Keratinocyte (primary cell): Measurements from ENCODE around the gene EME1. TPM values are rescaled to one million over a fixed set of nuclear protein-coding genes. Genes with fewer than 3 reads are reported as not detected.
A peak's percentile ranks its signal among the peaks of the same experiment; 100 is the strongest.

Source experiments
- DNase-seq: peaks from one replicate; pipeline ENCODE4 v3.0.0-alpha.2; 2011; ENCODE audit warnings: low read depth, missing footprints, low spot score
- FAIRE-seq: peaks from 2 replicates; lab custom pipeline; 2011; peaks lifted over from hg19 to GRCh38; lab: Jason Lieb, UNC
- H2AFZ ChIP-seq: 2 replicates; pipeline ENCODE4 v1.6.0; 2012; ENCODE audit warnings: low read length, control low read depth, inconsistent platforms; ENCODE audit not compliant: control insufficient read depth
- H3K27ac ChIP-seq: 2 replicates; pipeline ENCODE4 v1.5.1; 2011; ENCODE audit warnings: low read length; ENCODE audit not compliant: control insufficient read depth, insufficient read depth
- H3K27me3 ChIP-seq: 3 replicates; pipeline ENCODE4 v1.6.0; 2011; ENCODE audit warnings: low read length; ENCODE audit not compliant: control insufficient read depth, insufficient read depth; ENCODE audit errors: extremely low read depth
- H3K36me3 ChIP-seq, 2 experiments: 2 replicates in 1 of 2; 3 replicates in 1 of 2; pipeline ENCODE4 v1.5.1; 2011; ENCODE audit warnings: low read length in 2 of 2, mild to moderate bottlenecking in 1 of 2; ENCODE audit not compliant: control insufficient read depth in 2 of 2, insufficient read depth in 2 of 2; ENCODE audit errors: extremely low read depth in 1 of 2
- H3K4me1 ChIP-seq: 3 replicates; pipeline ENCODE4 v1.5.1; 2011; ENCODE audit warnings: low read length; ENCODE audit not compliant: control insufficient read depth, insufficient read depth; ENCODE audit errors: extremely low read depth
- H3K4me2 ChIP-seq: 3 replicates; pipeline ENCODE4 v1.6.0; 2011; ENCODE audit warnings: low read depth, low read length; ENCODE audit not compliant: control insufficient read depth, insufficient read depth; ENCODE audit errors: extremely low read depth
- H3K4me3 ChIP-seq, 3 experiments: fragments of 200-600 bp in 1 of 3; sonication (generic) in 1 of 3; 2 replicates in 2 of 3; 3 replicates in 1 of 3; pipeline ENCODE4 v1.5.1; 2011 to 2016; ENCODE audit warnings: low read length in 3 of 3, mild to moderate bottlenecking in 3 of 3, control low read depth in 2 of 3, inconsistent platforms in 1 of 3, low read depth in 1 of 3, mixed read lengths in 1 of 3, mixed run types in 1 of 3, moderate library complexity in 1 of 3; ENCODE audit not compliant: control insufficient read depth in 2 of 3, insufficient read depth in 2 of 3; ENCODE audit errors: extremely low read depth in 1 of 3
- H3K79me2 ChIP-seq: 2 replicates; pipeline ENCODE4 v1.6.0; 2012; ENCODE audit warnings: low read length; ENCODE audit not compliant: control insufficient read depth, insufficient read depth
- H3K9ac ChIP-seq: 3 replicates; pipeline ENCODE4 v1.6.0; 2011; ENCODE audit warnings: low read length; ENCODE audit not compliant: control insufficient read depth, insufficient read depth; ENCODE audit errors: extremely low read depth
- H3K9me1 ChIP-seq: 3 replicates; pipeline ENCODE4 v1.6.0; 2011; ENCODE audit warnings: low read length; ENCODE audit not compliant: control insufficient read depth, insufficient read depth; ENCODE audit errors: extremely low read depth
- H3K9me3 ChIP-seq: 2 replicates; pipeline ENCODE4 v1.5.1; 2012; ENCODE audit warnings: low read depth, low read length; ENCODE audit not compliant: control insufficient read depth
- H4K20me1 ChIP-seq: 3 replicates; pipeline ENCODE4 v1.6.0; 2011; ENCODE audit warnings: low read length; ENCODE audit not compliant: control insufficient read depth, insufficient read depth; ENCODE audit errors: extremely low read depth
- CTCF ChIP-seq, 3 experiments: IDR thresholded peaks in 1 of 3; conservative IDR thresholded peaks in 1 of 3; optimal IDR thresholded peaks in 1 of 3; 2 replicates in 2 of 3; 3 replicates in 1 of 3; pipeline versions ENCODE3 to v1.5.1; 2011; ENCODE audit warnings: low read length in 3 of 3, mild to moderate bottlenecking in 3 of 3, moderate library complexity in 2 of 3, control low read depth in 1 of 3, inconsistent platforms in 1 of 3; ENCODE audit not compliant: insufficient read depth in 2 of 3; ENCODE audit errors: extremely low read depth in 1 of 3
- EZH2 ChIP-seq: IDR thresholded peaks from one replicate; pipeline ENCODE4 v1.6.1; 2012; ENCODE audit warnings: inconsistent platforms, mild to moderate bottlenecking, low read length, moderate library complexity
- dilution Hi-C: fragments of 300-500 bp; cut with MboI; formaldehyde crosslinking; loops from one replicate; pipeline ENCODE4 v1.7.0; 2020; ENCODE audit warnings: low sequenced_read_pairs; ENCODE audit not compliant: extremely low pct_ligation_motif_present
- polyA plus RNA-seq, 5 experiments: library from polyadenylated mRNA; depleted of rRNA in 3 of 5; stranded (reverse) in 3 of 5; stranded (forward) in 1 of 5; unstranded in 1 of 5; fragments of >200 nt; gene quantifications; 1 replicate in 1 of 5; 2 replicates in 3 of 5; 3 replicates in 1 of 5; pipeline versions ENCODE4 v1.2.1 to v1.2.3, GENCODE V29; 2011 to 2012; ENCODE audit warnings: missing spikeins in 2 of 5, low read depth in 1 of 5, low replicate concordance in 1 of 5

Gene EME1
- polyA plus RNA-seq, 1 donor (not counting 4 experiments of a cell fraction or from before 2014, with no cell fraction given), result 4.7 TPM

- Histone ChIP-seq H2AFZ (no peak overlapping the region), H3K9me1 (no peaks in the 10 kb centered on the region), H3K9me3 (no peaks in the 10 kb centered on the region), H3K79me2 (peaks cover 29% of the 10 kb centered on the region), H3K9ac (no peak overlapping the region), H3K4me3 (no peak overlapping the region), H3K27me3 (no peaks in the 10 kb centered on the region), H3K4me2 (no peak overlapping the region), H3K4me1 (peaks cover 14% of the 10 kb centered on the region), H3K36me3 (peaks cover 26 to 47% of the 10 kb centered on the region in 2 experiments), H3K27ac (no peak overlapping the region), H4K20me1 (peaks cover 4% of the 10 kb centered on the region)
- no peak for FAIRE-seq
- DNase-seq, result no peak
- dilution Hi-C loops, result no loop called here
- TF ChIP-seq CTCF (optimal IDR thresholded peaks at IDR 0.05 in 1 of 3, IDR thresholded peaks at IDR 0.05 in 1 of 3, conservative IDR thresholded peaks at IDR 0.05 in 1 of 3; ENCODE audit: extremely low read depth in 1 of 3, insufficient read depth in 2 of 3, low read length in 3 of 3) (no peak), EZH2 (no peak)
These were observed 5.6 kb upstream of the EME1 start for GRCh38 chr17:50367401-50367800.

GRCh38 chr17:50370052-50370451 is 3.0 kb upstream of the EME1 start:
- Histone ChIP-seq H3K9me3 (no peaks in the 10 kb centered on the region), H4K20me1 (peaks cover 4% of the 10 kb centered on the region), H3K4me3 (no peak overlapping the region), H3K4me1 (peaks cover 16% of the 10 kb centered on the region), H3K4me2 (no peak overlapping the region), H2AFZ (no peak overlapping the region), H3K27ac (no peak overlapping the region), H3K27me3 (no peaks in the 10 kb centered on the region), H3K9me1 (no peaks in the 10 kb centered on the region), H3K79me2 (peaks cover 31% of the 10 kb centered on the region), H3K36me3 (peaks cover 26 to 47% of the 10 kb centered on the region in 2 experiments), H3K9ac (no peak overlapping the region)
- TF ChIP-seq EZH2, result no peak
- dilution Hi-C loops, result no loop called here
- FAIRE-seq (no peak), DNase-seq (no peak)

- Histone ChIP-seq H3K27ac (peak overlapping the region; percentile 96), H2AFZ (no peak overlapping the region), H3K4me3 (peak overlapping the region; percentile 72 to 88 (median 83)), H3K79me2 (peaks cover 31% of the 10 kb centered on the region), H3K36me3 (peaks cover 16 to 40% of the 10 kb centered on the region in 2 experiments), H3K4me2 (peak overlapping the region; percentile 94), H3K9ac (peak overlapping the region; percentile 96), H4K20me1 (peaks cover 4% of the 10 kb centered on the region), H3K9me3 (no peaks in the 10 kb centered on the region), H3K9me1 (no peaks in the 10 kb centered on the region), H3K4me1 (peaks cover 16% of the 10 kb centered on the region), H3K27me3 (no peaks in the 10 kb centered on the region)
- TF ChIP-seq EZH2, result no peak
- TF ChIP-seq CTCF (optimal IDR thresholded peaks at IDR 0.05 in 1 of 3, IDR thresholded peaks at IDR 0.05 in 1 of 3, conservative IDR thresholded peaks at IDR 0.05 in 1 of 3; ENCODE audit: extremely low read depth in 1 of 3, insufficient read depth in 2 of 3, low read length in 3 of 3), result no peak
- dilution Hi-C loops, result no loop called here
- DNase-seq (no peak), FAIRE-seq (peak; percentile 67)
These were observed 1.5 kb upstream of the EME1 start for GRCh38 chr17:50371526-50371925.
